H9 (cell line): ENCODE measurements around the gene FAM3C. TPM values are rescaled to one million over a fixed set of nuclear protein-coding genes. Genes with fewer than 3 reads are reported as not detected.

ENCODE experiments used
- DNase-seq: peaks from one replicate; pipeline ENCODE4 v3.0.0-alpha.2; 2017
- H2AFZ ChIP-seq: one replicate; pipeline ENCODE4 v1.6.1; 2013; ENCODE audit warnings: mild to moderate bottlenecking, low read length, control low read depth, moderate library complexity
- H2AK5ac ChIP-seq: 2 replicates; pipeline ENCODE4 v1.6.1; 2013; ENCODE audit warnings: low read length, control low read depth, mixed read lengths; ENCODE audit not compliant: insufficient read length
- H2BK120ac ChIP-seq: one replicate; pipeline ENCODE4 v1.6.1; 2013; ENCODE audit warnings: low read depth, mild to moderate bottlenecking, low read length, control low read depth, inconsistent platforms; ENCODE audit not compliant: poor library complexity, severe bottlenecking
- H2BK12ac ChIP-seq: 2 replicates; pipeline ENCODE4 v1.6.1; 2013; ENCODE audit warnings: low read length, control low read depth, mixed read lengths, low read depth; ENCODE audit not compliant: insufficient read length
- H2BK15ac ChIP-seq: 2 replicates; pipeline ENCODE4 v1.6.1; 2013; ENCODE audit warnings: low read depth, low read length, control low read depth
- H2BK20ac ChIP-seq: one replicate; pipeline ENCODE4 v1.6.1; 2013; ENCODE audit warnings: low read depth, mild to moderate bottlenecking, low read length, control low read depth, inconsistent platforms; ENCODE audit not compliant: poor library complexity, severe bottlenecking
- H2BK5ac ChIP-seq: 2 replicates; pipeline ENCODE4 v1.6.1; 2013; ENCODE audit warnings: low read length, control low read depth, mixed read lengths; ENCODE audit not compliant: insufficient read length
- H3K14ac ChIP-seq: 2 replicates; pipeline ENCODE4 v1.6.1; 2013; ENCODE audit warnings: low read length, control low read depth; ENCODE audit not compliant: insufficient read depth
- H3K18ac ChIP-seq: 2 replicates; pipeline ENCODE4 v1.6.1; 2013; ENCODE audit warnings: low read depth, mild to moderate bottlenecking, mixed read lengths, low read length, control low read depth; ENCODE audit not compliant: insufficient read length
- H3K23ac ChIP-seq: 2 replicates; pipeline ENCODE4 v1.6.1; 2013; ENCODE audit warnings: low read length, control low read depth, mixed read lengths, low read depth; ENCODE audit not compliant: insufficient read length
- H3K23me2 ChIP-seq: 2 replicates; pipeline ENCODE4 v1.6.1; 2013; ENCODE audit warnings: low read depth, mild to moderate bottlenecking, mixed read lengths, low read length, control low read depth; ENCODE audit not compliant: insufficient read length, poor library complexity, severe bottlenecking
- H3K27ac ChIP-seq: 2 replicates; pipeline ENCODE4 v1.5.1; 2013; ENCODE audit warnings: low read length, control low read depth, mixed read lengths, low read depth; ENCODE audit not compliant: insufficient read length
- H3K27me3 ChIP-seq: 2 replicates; pipeline ENCODE4 v1.6.1; 2013; ENCODE audit warnings: low read length, control low read depth, inconsistent platforms; ENCODE audit not compliant: insufficient read depth
- H3K4ac ChIP-seq: 2 replicates; pipeline ENCODE4 v1.6.1; 2013; ENCODE audit warnings: low read depth, mild to moderate bottlenecking, control low read depth, inconsistent platforms, low read length, moderate library complexity
- H3K4me1 ChIP-seq: 2 replicates; pipeline ENCODE4 v1.6.1; 2013; ENCODE audit warnings: low read length, control low read depth, inconsistent platforms; ENCODE audit not compliant: insufficient read depth
- H3K4me2 ChIP-seq: 2 replicates; pipeline ENCODE4 v1.6.1; 2013; ENCODE audit warnings: low read length, control low read depth, mixed read lengths; ENCODE audit not compliant: insufficient read length, insufficient read depth
- H3K56ac ChIP-seq: 2 replicates; pipeline ENCODE4 v1.6.1; 2013; ENCODE audit warnings: low read depth, mild to moderate bottlenecking, mixed read lengths, low read length, control low read depth; ENCODE audit not compliant: insufficient read length
- H3K79me1 ChIP-seq: 2 replicates; pipeline ENCODE4 v1.6.1; 2013; ENCODE audit warnings: low read depth, mild to moderate bottlenecking, moderate library complexity, low read length, control low read depth, inconsistent platforms; ENCODE audit not compliant: insufficient read depth, poor library complexity, severe bottlenecking
- H3K79me2 ChIP-seq: 2 replicates; pipeline ENCODE4 v1.6.1; 2013; ENCODE audit warnings: low read length, control low read depth, inconsistent platforms; ENCODE audit not compliant: insufficient read depth
- H3K9ac ChIP-seq: 2 replicates; pipeline ENCODE4 v1.6.1; 2013; ENCODE audit warnings: low read length, control low read depth, mixed read lengths; ENCODE audit not compliant: insufficient read length; ENCODE audit errors: extremely low read depth
- H3K9me3 ChIP-seq: one replicate; pipeline ENCODE4 v1.6.1; 2013; ENCODE audit warnings: low read depth, low read length, inconsistent platforms; ENCODE audit not compliant: control insufficient read depth
- H3T11ph ChIP-seq: one replicate; pipeline ENCODE4 v1.6.1; 2013; ENCODE audit warnings: mild to moderate bottlenecking, low read length, control low read depth, inconsistent platforms
- H4K20me1 ChIP-seq: one replicate; pipeline ENCODE4 v1.6.1; 2013; ENCODE audit not compliant: control insufficient read depth, insufficient read length, insufficient read depth
- H4K5ac ChIP-seq: 2 replicates; pipeline ENCODE4 v1.6.1; 2013; ENCODE audit warnings: low read depth, mild to moderate bottlenecking, mixed read lengths, low read length, control low read depth; ENCODE audit not compliant: insufficient read length
- H4K8ac ChIP-seq: replicated peaks from 2 replicates; pipeline ENCODE4 v1.6.1; 2013; ENCODE audit warnings: low read length, control low read depth, mixed read lengths, low read depth; ENCODE audit not compliant: insufficient read length
- H4K91ac ChIP-seq: 2 replicates; pipeline ENCODE4 v1.6.1; 2013; ENCODE audit warnings: low read depth, mild to moderate bottlenecking, moderate library complexity, mixed read lengths, low read length, control low read depth; ENCODE audit not compliant: insufficient read length
- H3K27ac Mint-ChIP-seq, 3 experiments: 2 replicates in 2 of 3; 3 replicates in 1 of 3; pipeline ENCODE4 v1.8.0; 2020 to 2021; ENCODE audit warnings: mixed read lengths in 3 of 3, mild to moderate bottlenecking in 1 of 3, moderate library complexity in 1 of 3
- H3K27me3 Mint-ChIP-seq: 2 replicates; pipeline ENCODE4 v1.8.0; 2021; ENCODE audit warnings: low read depth, mild to moderate bottlenecking, moderate library complexity, mixed read lengths
- H3K36me3 Mint-ChIP-seq, 3 experiments: 2 replicates in 2 of 3; 3 replicates in 1 of 3; pipeline ENCODE4 v1.8.0; 2020 to 2021; ENCODE audit warnings: low read depth in 3 of 3, mixed read lengths in 3 of 3; ENCODE audit not compliant: insufficient read depth in 1 of 3
- H3K4me1 Mint-ChIP-seq, 2 experiments: 2 replicates each; pipeline ENCODE4 v1.8.0; 2020; ENCODE audit warnings: mixed read lengths in 2 of 2
- H3K4me3 Mint-ChIP-seq, 2 experiments: 2 replicates in 1 of 2; 3 replicates in 1 of 2; pipeline ENCODE4 v1.8.0; 2020 to 2021; ENCODE audit warnings: mild to moderate bottlenecking in 2 of 2, mixed read lengths in 2 of 2, moderate library complexity in 1 of 2
- H3K9me3 Mint-ChIP-seq, 2 experiments: 2 replicates in 1 of 2; 3 replicates in 1 of 2; pipeline ENCODE4 v1.8.0; 2020; ENCODE audit warnings: mild to moderate bottlenecking in 2 of 2, mixed read lengths in 2 of 2, moderate library complexity in 1 of 2
- CTCF ChIP-seq: fragments of 200-600 bp; sonication (generic); conservative IDR thresholded peaks from 3 replicates; pipeline ENCODE4 v1.8.0; 2021; ENCODE audit warnings: antibody characterized with exemption, mild to moderate bottlenecking
- WGBS: extraction: QIAGEN DNeasy Blood & Tissue Kit; methylation state at CpG from one replicate; pipeline ENCODE4 v1.1.7; 2013; ENCODE audit warnings: missing lambda C conversion rate, low lambda C conversion rate, mixed read lengths; ENCODE audit not compliant: insufficient read length; ENCODE audit errors: extremely low coverage; 5-methylcytosine and 5-hydroxymethylcytosine counted together
- total RNA-seq: library from RNA; stranded (reverse); gene quantifications from 2 replicates; pipeline ENCODE4 v1.2.1, GENCODE V29; 2021

Gene FAM3C
- total RNA-seq, 1 experiment from 2014 or later: 64.5 TPM

GRCh38 chr7:121355574-121355973, 40.5 kb downstream of the FAM3C start:
- TF ChIP-seq CTCF: no peak
- H2AK5ac ChIP-seq: no peak overlapping the region
- WGBS: no CpG with 5 or more reads among the region's 2 CpGs
- H2BK120ac ChIP-seq: no peak overlapping the region
- H3K27ac ChIP-seq: no peak overlapping the region
- no peak overlapping the region for H3K56ac ChIP-seq
- Mint-ChIP-seq H3K27ac (peak overlapping the region in 1 of 3 experiments; percentile 22; a peak in 2 of 7 replicates), H3K4me3 (no peak overlapping the region), H3K27me3 (no peaks in the 10 kb centered on the region), H3K9me3 (no peaks in the 10 kb centered on the region), H3K4me1 (peaks cover 13 to 14% of the 10 kb centered on the region in 2 experiments), H3K36me3 (peaks cover 4 to 48% (median 32%) of the 10 kb centered on the region in 3 experiments; a peak in 6 of 7 replicates)
- H4K20me1 ChIP-seq: no peaks in the 10 kb centered on the region
- no peak overlapping the region for H3K14ac ChIP-seq
- H3T11ph ChIP-seq: no peak overlapping the region
- no peak overlapping the region for H3K23ac ChIP-seq
- no peaks in the 10 kb centered on the region for H3K9me3 ChIP-seq
- no peak overlapping the region for H3K4ac ChIP-seq
- H2BK20ac ChIP-seq: no peak overlapping the region
- H3K9ac ChIP-seq: no peak overlapping the region
- H3K18ac ChIP-seq: no peak overlapping the region
- H2BK5ac ChIP-seq: no peak overlapping the region
- H3K23me2 ChIP-seq: no peaks in the 10 kb centered on the region
- H2AFZ ChIP-seq: no peak overlapping the region
- H3K79me1 ChIP-seq: no peaks in the 10 kb centered on the region
- no peak overlapping the region for H2BK15ac ChIP-seq
- no peaks in the 10 kb centered on the region for H3K4me1 ChIP-seq
- no peak overlapping the region for H3K4me2 ChIP-seq
- no peak overlapping the region for H4K5ac ChIP-seq
- H4K91ac ChIP-seq: no peak overlapping the region
- no peak overlapping the region for H2BK12ac ChIP-seq
- DNase-seq: no peak
- H4K8ac ChIP-seq: no peak overlapping the region
- H3K79me2 ChIP-seq: no peaks in the 10 kb centered on the region
- no peaks in the 10 kb centered on the region for H3K27me3 ChIP-seq
